Activated T-cell treated with anti-CD3 and anti-CD28 coated beads for 1 hour (primary cell): ENCODE data around the gene TCAP.
"Not testable (repeated sequence)": the region's sequence is repeated elsewhere in the genome, so short reads cannot be mapped to it uniquely, and the experiment has no call there.

Source experiments
- DNase-seq: peaks from one replicate; pipeline ENCODE4 v3.0.0-alpha.2; 2020; ENCODE audit warnings: low read depth

The TCAP gene

DNA sequence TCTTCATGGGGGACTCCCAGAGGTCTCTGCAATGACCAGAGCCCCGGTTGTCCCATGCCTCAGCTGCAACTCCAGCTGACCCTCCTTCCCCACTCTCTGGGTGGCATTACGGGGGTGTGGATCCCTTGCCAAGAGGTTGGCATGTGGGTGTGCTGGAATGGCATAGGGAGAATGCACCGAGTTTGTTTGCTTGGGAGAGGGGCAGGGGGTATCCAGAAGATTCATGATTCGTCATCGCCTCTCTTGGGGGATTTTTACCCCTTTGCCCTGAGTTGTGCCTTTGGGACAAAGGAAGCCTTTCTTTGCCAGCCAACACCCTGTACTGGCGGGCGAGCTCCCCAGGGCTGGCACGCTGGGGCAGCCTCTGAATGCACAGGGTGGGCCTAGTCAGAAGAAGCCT, 41.2 kb downstream of the TCAP start:
- no peak for DNase-seq

- DNase-seq: no peak
Observed at GRCh38 chr17:39706921-39707337, 41.8 kb downstream of the TCAP start.

- DNase-seq: no peak
Observed at GRCh38 chr17:39709319-39709997, 44.3 kb downstream of the TCAP start.

DNA sequence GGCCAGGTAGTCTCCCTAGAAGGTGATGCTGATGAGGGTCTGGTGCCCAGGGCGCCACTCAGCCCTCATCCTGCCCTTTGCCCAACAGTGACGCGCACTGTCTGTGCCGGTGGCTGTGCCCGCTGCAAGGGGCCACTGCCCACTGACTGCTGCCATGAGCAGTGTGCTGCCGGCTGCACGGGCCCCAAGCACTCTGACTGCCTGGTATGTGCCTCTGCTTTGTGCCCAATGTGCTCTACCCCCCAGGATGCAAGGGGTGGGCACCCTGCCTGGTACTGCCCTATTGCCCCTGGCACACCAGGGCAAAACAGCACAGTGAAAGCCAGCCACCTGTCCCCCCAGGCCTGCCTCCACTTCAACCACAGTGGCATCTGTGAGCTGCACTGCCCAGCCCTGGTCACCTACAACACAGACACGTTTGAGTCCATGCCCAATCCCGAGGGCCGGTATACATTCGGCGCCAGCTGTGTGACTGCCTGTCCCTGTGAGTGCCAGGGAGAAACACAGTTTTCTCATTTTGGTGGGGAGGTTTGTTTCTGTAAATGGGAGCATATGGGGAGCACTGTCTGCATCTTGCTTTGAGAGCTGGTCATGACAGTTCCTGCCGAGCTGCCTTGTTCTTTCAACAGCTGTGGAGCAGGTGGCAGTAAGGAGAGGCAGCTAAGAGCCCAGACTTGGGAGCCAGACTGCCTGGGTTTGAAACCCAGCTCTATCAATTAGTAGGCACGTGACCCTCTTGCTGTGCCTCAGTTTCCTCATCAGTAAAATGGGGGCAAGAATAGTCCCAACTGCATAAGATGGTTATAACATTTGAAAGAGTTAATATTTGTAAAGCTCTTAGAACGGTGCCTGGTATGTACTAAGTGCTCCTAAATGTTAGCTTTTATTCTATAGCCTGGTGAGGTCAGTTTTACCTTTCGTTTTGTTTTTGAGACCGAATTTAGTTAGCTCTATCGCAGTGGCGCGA, 45.1 kb downstream of the TCAP start:
- no peak for DNase-seq

- DNase-seq: not testable (repeated sequence)
Observed at GRCh38 chr17:39711071-39711470, 45.9 kb downstream of the TCAP start.

DNA sequence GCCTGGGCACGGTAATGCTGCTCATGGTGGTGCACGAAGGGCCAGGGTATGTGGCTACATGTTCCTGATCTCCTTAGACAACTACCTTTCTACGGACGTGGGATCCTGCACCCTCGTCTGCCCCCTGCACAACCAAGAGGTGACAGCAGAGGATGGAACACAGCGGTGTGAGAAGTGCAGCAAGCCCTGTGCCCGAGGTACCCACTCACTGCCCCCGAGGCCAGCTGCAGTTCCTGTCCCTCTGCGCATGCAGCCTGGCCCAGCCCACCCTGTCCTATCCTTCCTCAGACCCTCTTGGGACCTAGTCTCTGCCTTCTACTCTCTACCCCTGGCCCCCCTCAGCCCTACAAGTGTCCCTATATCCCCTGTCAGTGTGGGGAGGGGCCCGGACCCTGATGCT, 46.7 kb downstream of the TCAP start:
- no peak for DNase-seq

DNA sequence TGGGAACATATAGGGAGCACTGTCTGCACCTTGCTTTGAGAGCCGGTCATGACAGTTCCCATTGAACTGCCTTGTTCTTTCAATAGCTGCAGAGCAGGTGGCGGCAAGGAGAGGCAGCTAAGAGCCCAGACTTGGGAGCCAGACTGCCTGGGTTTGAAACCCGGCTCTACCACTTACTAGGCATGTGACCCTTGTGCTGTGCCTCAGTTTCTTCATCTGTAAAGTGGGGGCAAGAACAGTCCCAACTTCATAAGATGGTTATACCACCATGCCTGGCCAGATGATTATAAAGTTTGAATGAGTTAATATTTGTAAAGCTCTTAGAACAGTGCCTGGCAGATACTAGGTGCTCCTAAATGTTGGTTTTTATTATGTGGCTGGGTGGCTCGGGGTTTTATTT, 49.1 kb downstream of the TCAP start:
- no peak for DNase-seq

DNA sequence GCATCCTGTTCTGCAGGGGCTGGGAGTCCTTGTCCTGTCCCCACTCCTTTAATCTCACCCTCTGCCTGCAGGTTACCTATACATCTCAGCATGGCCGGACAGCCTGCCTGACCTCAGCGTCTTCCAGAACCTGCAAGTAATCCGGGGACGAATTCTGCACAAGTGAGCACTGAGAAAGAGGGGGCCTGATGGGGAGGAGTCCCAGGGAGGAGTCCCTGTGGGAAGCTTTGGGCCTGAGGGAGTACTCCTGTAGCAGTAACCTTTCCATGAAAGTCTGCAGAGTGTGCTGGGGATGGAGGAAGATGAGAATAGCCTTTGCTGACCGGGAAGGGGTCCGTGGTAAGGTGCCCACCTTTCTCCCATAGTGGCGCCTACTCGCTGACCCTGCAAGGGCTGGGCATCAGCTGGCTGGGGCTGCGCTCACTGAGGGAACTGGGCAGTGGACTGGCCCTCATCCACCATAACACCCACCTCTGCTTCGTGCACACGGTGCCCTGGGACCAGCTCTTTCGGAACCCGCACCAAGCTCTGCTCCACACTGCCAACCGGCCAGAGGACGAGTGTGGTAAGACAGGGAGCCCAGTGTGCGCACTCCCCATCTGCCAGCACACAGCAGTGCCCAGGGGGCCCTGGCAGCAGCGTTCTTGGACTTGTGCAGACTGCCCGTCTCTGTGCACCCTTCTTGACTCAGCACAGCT, 50.4 kb downstream of the TCAP start:
- DNase-seq: no peak
